Chondrocyte (in vitro differentiated cells): ENCODE data around the gene ERGIC1. TPM values are rescaled to one million over a fixed set of nuclear protein-coding genes. Genes with fewer than 3 reads are reported as not detected.
A peak's percentile ranks its signal among the peaks of the same experiment; 100 is the strongest.

Experiments
- DNase-seq: peaks from one replicate; pipeline ENCODE4 v3.0.0; 2021; ENCODE audit warnings: mixed read lengths, low spot score
- H3K27ac Mint-ChIP-seq: one replicate; pipeline ENCODE4 v1.8.0; 2021; ENCODE audit warnings: mild to moderate bottlenecking, moderate library complexity, mixed read lengths; ENCODE audit not compliant: unreplicated experiment
- H3K27me3 Mint-ChIP-seq: 2 replicates; pipeline ENCODE4 v1.8.0; 2021; ENCODE audit warnings: low read depth, mixed read lengths
- H3K36me3 Mint-ChIP-seq: 2 replicates; pipeline ENCODE4 v1.8.0; 2021; ENCODE audit warnings: low read depth, mixed read lengths
- H3K4me1 Mint-ChIP-seq: 2 replicates; pipeline ENCODE4 v1.8.0; 2021; ENCODE audit warnings: low read depth, mild to moderate bottlenecking, mixed read lengths
- H3K4me3 Mint-ChIP-seq: one replicate; pipeline ENCODE4 v1.8.0; 2021; ENCODE audit warnings: mild to moderate bottlenecking, moderate library complexity, mixed read lengths; ENCODE audit not compliant: unreplicated experiment
- H3K9me3 Mint-ChIP-seq: 2 replicates; pipeline ENCODE4 v1.8.0; 2021; ENCODE audit warnings: low read depth, mixed read lengths
- total RNA-seq: library from RNA; stranded (reverse); gene quantifications from 3 replicates; pipeline ENCODE4 v1.2.1, GENCODE V29; 2021
- TF ChIP-seq, protein P1 (sequence below): fragments of 200-600 bp; sonication (generic); IDR thresholded peaks from 2 replicates; pipeline ENCODE4 v1.5.0; 2021; ENCODE audit warnings: antibody characterized with exemption, mild to moderate bottlenecking, moderate library complexity

ERGIC1 gene
- total RNA-seq, 1 donor from 2014 or later, result 141 TPM

DNA sequence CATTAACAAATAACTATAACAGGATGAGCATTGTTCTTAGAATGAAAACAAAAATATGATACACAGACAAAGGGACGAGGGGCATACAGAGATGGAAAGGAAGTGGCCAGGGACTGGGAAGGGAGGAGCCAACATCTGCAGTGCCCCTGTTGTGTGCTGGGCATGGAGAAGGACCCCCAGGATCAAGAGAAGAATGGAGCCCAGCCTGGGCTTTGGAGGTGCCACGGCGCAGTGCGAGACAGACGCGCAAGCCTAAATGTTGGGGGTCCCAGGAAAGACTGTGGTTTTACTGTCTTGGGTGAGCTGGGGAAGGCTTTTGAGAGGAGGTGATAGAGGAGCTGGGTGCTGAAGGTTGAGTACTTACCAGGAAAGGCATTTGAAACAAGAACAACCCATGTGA, 34.6 kb upstream of the ERGIC1 start:
- Mint-ChIP-seq H3K27ac (peak overlapping the region; percentile 90), H3K4me3 (no peak overlapping the region), H3K27me3 (no peaks in the 10 kb centered on the region), H3K4me1 (peaks cover 70% of the 10 kb centered on the region), H3K9me3 (no peaks in the 10 kb centered on the region), H3K36me3 (no peaks in the 10 kb centered on the region)
- TF ChIP-seq, protein P1, sequence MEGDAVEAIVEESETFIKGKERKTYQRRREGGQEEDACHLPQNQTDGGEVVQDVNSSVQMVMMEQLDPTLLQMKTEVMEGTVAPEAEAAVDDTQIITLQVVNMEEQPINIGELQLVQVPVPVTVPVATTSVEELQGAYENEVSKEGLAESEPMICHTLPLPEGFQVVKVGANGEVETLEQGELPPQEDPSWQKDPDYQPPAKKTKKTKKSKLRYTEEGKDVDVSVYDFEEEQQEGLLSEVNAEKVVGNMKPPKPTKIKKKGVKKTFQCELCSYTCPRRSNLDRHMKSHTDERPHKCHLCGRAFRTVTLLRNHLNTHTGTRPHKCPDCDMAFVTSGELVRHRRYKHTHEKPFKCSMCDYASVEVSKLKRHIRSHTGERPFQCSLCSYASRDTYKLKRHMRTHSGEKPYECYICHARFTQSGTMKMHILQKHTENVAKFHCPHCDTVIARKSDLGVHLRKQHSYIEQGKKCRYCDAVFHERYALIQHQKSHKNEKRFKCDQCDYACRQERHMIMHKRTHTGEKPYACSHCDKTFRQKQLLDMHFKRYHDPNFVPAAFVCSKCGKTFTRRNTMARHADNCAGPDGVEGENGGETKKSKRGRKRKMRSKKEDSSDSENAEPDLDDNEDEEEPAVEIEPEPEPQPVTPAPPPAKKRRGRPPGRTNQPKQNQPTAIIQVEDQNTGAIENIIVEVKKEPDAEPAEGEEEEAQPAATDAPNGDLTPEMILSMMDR, result no peak
- no peak for DNase-seq

DNA sequence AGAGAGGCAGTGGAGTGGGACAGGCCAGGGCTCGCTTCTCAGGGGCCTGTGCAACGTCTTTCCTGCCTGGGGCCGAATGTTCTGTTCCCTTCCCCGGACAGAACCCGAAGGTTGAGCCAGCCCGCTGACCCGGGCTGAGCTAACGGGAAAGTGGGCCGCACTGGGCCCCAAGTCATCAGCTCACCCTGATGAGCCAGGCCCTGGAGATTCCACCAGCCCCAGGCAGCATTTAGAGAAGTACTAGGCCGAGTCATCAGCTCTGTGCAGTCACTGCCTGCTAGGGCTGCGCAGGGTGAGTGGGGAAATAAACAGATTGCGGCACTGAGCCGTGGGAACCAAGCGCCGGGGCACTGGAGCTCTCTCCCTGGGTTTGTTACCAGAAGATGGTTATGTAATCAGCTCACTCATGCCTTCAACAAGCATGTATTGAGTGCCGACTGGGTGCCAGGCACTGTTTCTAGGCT, 33.9 kb upstream of the ERGIC1 start:
- Mint-ChIP-seq H3K9me3 (no peaks in the 10 kb centered on the region), H3K4me3 (no peak overlapping the region), H3K4me1 (peaks cover 62% of the 10 kb centered on the region), H3K27me3 (no peaks in the 10 kb centered on the region), H3K27ac (peak overlapping the region; percentile 90), H3K36me3 (no peaks in the 10 kb centered on the region)
- no peak for DNase-seq
- TF ChIP-seq, protein P1, result no peak

DNA sequence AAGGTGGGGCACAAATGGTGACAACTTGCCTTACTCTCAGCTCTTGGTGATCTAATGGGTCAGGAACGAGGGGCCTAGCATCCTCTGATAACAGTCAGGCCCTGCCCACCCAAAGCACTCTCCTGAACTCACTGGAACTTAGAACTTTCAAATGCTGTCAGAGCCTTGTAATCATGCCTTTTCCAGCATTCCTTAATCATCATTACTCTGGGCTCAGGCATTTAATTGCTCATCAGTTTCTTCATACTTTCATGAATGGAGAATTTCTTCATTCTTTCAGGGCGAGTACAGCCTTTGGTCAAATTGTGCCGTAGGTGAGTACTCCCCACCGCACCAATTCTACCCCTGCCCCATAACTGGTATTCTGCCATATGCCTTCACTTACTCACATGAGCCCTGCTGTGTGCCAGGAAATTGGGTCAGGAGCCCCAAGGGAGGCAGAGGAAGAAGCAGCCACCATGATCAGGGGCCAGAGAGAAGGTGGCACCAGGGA, 32.8 kb upstream of the ERGIC1 start:
- no peak overlapping the region for H3K4me3 Mint-ChIP-seq
- no peaks in the 10 kb centered on the region for H3K27me3 Mint-ChIP-seq
- DNase-seq, result no peak
- no peaks in the 10 kb centered on the region for H3K36me3 Mint-ChIP-seq
- H3K27ac Mint-ChIP-seq, result peak overlapping the region; percentile 89
- no peaks in the 10 kb centered on the region for H3K9me3 Mint-ChIP-seq
- H3K4me1 Mint-ChIP-seq, result peaks cover 58% of the 10 kb centered on the region
- TF ChIP-seq, protein P1, result no peak

DNA sequence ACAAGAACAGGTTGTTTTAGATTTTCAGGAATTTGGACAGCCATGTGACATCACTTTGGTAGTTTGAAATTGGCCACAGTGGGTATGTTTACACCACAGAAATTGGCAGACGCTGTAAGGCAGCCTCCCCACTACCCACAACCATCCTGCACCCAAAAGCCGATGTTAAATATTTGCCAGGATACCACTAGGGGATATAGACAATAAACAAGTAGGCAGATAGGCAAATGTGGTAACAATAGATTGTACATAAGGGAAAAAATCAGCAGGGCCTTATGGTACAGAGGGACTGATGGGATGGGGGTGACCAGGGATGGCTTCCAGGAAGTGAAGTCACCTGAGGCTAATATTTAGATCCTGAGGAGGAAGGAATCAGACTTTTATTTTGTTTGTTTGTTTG, 31.9 kb upstream of the ERGIC1 start:
- Mint-ChIP-seq H3K27ac (no peak overlapping the region), H3K36me3 (no peaks in the 10 kb centered on the region), H3K4me1 (peaks cover 57% of the 10 kb centered on the region), H3K9me3 (no peaks in the 10 kb centered on the region), H3K4me3 (no peak overlapping the region), H3K27me3 (no peaks in the 10 kb centered on the region)
- DNase-seq, result no peak
- TF ChIP-seq, protein P1, result no peak

DNA sequence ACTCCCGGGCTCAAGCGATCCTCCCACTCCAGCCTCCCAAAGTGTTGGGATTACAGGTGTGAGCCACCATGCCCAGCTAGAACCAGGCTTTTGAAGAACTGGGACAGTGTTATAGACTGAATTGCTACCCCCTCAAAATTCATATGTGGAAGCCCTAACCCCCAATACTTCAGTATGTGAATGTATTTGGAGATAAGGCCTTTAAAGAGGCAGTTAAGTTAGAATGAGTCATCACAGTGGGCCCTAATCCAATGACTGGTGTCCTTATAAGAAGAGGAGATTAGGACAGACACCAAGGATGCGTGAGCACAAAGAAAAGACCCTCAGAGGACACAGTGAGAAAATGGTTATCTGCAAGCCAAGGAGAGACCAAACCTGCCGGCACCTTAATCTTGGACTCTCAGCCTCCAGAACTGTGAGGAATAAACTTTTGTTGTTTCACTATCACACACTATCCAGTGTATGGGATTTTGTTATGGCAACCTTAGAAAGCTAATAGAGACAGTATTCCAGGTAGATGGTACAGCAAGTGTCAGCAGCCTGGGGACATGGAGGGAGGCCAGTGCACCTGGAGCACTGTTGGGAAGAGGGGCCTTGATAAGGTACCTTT, 31.4 kb upstream of the ERGIC1 start:
- H3K27ac Mint-ChIP-seq, result no peak overlapping the region
- peaks cover 57% of the 10 kb centered on the region for H3K4me1 Mint-ChIP-seq
- no peaks in the 10 kb centered on the region for H3K36me3 Mint-ChIP-seq
- H3K9me3 Mint-ChIP-seq, result no peaks in the 10 kb centered on the region
- DNase-seq, result no peak
- TF ChIP-seq, protein P1, result no peak
- no peak overlapping the region for H3K4me3 Mint-ChIP-seq
- H3K27me3 Mint-ChIP-seq, result no peaks in the 10 kb centered on the region
